Right cardiac atrium (tissue), 5 donors: ENCODE results near the gene KDM2B. TPM values are rescaled to one million over a fixed set of nuclear protein-coding genes. Genes with fewer than 3 reads are reported as not detected.

Experiments
- ATAC-seq, 2 donors: fragments of 200-7000 bp; cut with Tn5 transposase; one replicate each; pipeline versions ENCODE4 v1.8.0 to v1.9.1; 2020; ENCODE audit warnings: moderate library complexity in 2 of 2, mild to moderate bottlenecking in 1 of 2
- DNase-seq, 3 donors: peaks; one replicate each; pipeline ENCODE4 v3.0.0-alpha.2; 2020
- H3K27ac ChIP-seq: one replicate; pipeline ENCODE4 v1.5.1; 2013; ENCODE audit warnings: mild to moderate bottlenecking, low read length, control low read depth, moderate library complexity
- H3K27me3 ChIP-seq: one replicate; pipeline ENCODE4 v1.6.1; 2013; ENCODE audit not compliant: control insufficient read depth, insufficient read depth
- H3K4me1 ChIP-seq: one replicate; pipeline ENCODE4 v1.6.1; 2013; ENCODE audit warnings: low read length; ENCODE audit not compliant: control insufficient read depth, insufficient read depth
- H3K4me3 ChIP-seq: one replicate; pipeline ENCODE4 v1.5.1; 2013; ENCODE audit warnings: low read length, control low read depth
- H3K9me3 ChIP-seq: one replicate; pipeline ENCODE4 v1.6.1; 2013; ENCODE audit warnings: low read length; ENCODE audit not compliant: control insufficient read depth
- WGBS: extraction: QIAGEN DNeasy Blood & Tissue Kit; methylation state at CpG from one replicate; pipeline ENCODE4 v1.1.7; 2013; 5-methylcytosine and 5-hydroxymethylcytosine counted together
- intact Hi-C, 4 donors: fragments of 100-400 bp; cut with DNase I; formaldehyde crosslinking; loops; one replicate each; pipeline versions ENCODE4 v1.11.0 to v1.14.0; 2022 to 2023
- polyA plus RNA-seq: library from polyadenylated mRNA; stranded (reverse); fragments of 200-250 nt; gene quantifications from one replicate; pipeline ENCODE4 v1.2.3, GENCODE V29; 2013
- total RNA-seq, 4 donors: library from RNA; stranded (reverse); fragmentation: NEBNext Ultra II Directional; extraction: Animal tissue kit (Norgen Biotek cat#: 25700); gene quantifications; one replicate each; pipeline ENCODE4 v1.2.1, GENCODE V29; 2021
- donor health status: healthy with polysubstance abuse.
- donor health status: DM: no; HTN: yes; CAD: no.
- donor health status: DM: no; HTN: no; CAD: no.
- donor health status: DM: no; HTN: yes; CAD: no; lungs with severe emphysema.
- donor health status: DM: yes; HTN: yes; CAD: no.

KDM2B gene
- total and polyA plus RNA-seq, 5 donors: 6.1 to 16.0 (median 13.0) TPM

- ATAC-seq (no peak), DNase-seq (peak in 1 of 3 donors; percentile 19)
- no peak overlapping the region for H3K27ac ChIP-seq
- no peaks in the 10 kb centered on the region for H3K4me1 ChIP-seq
- 75% methylated on average over 16 of the region's 16 CpGs for WGBS
- H3K27me3 ChIP-seq: no peaks in the 10 kb centered on the region
- H3K4me3 ChIP-seq: no peak overlapping the region
- H3K9me3 ChIP-seq: no peaks in the 10 kb centered on the region
- intact Hi-C loops: no loop called here
Measured at GRCh38 chr12:121524196-121524916, 56.5 kb downstream of the KDM2B start.

GRCh38 chr12:121523741-121524140 is 57.1 kb downstream of the KDM2B start:
- peak in 1 of 3 donors; percentile 9 for DNase-seq
- H3K27me3 ChIP-seq: no peaks in the 10 kb centered on the region
- 82% methylated on average over 16 of the region's 16 CpGs for WGBS
- H3K27ac ChIP-seq: no peak overlapping the region
- no peak overlapping the region for H3K4me3 ChIP-seq
- no peak for ATAC-seq
- H3K9me3 ChIP-seq: no peaks in the 10 kb centered on the region
- intact Hi-C loops: no loop called here
- no peaks in the 10 kb centered on the region for H3K4me1 ChIP-seq

GRCh38 chr12:121522971-121523370 is 57.9 kb downstream of the KDM2B start:
- intact Hi-C loops: no loop called here
- WGBS: 66% methylated on average over 11 of the region's 11 CpGs
- H3K4me3 ChIP-seq: no peak overlapping the region
- no peaks in the 10 kb centered on the region for H3K4me1 ChIP-seq
- H3K9me3 ChIP-seq: no peaks in the 10 kb centered on the region
- no peaks in the 10 kb centered on the region for H3K27me3 ChIP-seq
- DNase-seq: no peak
- no peak for ATAC-seq
- no peak overlapping the region for H3K27ac ChIP-seq

DNA sequence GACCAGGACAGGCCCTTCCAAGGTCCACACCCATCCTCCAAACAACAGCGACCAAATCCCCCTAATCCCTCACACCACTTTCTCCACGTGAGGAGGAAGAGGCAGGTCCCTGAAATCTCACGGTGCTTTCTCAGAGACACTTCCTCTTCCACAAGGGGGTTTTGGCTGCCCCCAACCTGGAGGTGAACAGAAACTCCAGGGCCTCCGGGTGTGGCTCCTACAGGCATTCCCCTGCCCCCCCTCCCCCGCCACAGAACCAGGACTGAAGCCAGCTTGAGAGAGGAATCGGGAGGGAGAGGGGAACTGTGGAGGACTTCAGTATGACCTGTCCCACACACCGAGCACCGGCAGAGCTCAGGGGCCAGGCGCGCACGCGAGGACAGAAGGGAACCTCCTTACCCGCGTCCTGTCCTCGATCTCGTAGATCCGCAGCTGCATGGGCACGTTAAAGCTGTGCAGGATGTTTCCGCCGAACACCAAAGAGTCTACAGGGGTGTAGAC is 60.2 kb downstream of the KDM2B start:
- H3K9me3 ChIP-seq: no peaks in the 10 kb centered on the region
- DNase-seq (peak in 1 of 3 donors; percentile 37), ATAC-seq (peak in 1 of 2 donors; percentile 31)
- 61% methylated on average over 20 of the region's 20 CpGs for WGBS
- H3K27me3 ChIP-seq: no peaks in the 10 kb centered on the region
- no peak overlapping the region for H3K4me3 ChIP-seq
- intact Hi-C loops: no loop called here
- no peak overlapping the region for H3K27ac ChIP-seq
- H3K4me1 ChIP-seq: no peaks in the 10 kb centered on the region

DNA sequence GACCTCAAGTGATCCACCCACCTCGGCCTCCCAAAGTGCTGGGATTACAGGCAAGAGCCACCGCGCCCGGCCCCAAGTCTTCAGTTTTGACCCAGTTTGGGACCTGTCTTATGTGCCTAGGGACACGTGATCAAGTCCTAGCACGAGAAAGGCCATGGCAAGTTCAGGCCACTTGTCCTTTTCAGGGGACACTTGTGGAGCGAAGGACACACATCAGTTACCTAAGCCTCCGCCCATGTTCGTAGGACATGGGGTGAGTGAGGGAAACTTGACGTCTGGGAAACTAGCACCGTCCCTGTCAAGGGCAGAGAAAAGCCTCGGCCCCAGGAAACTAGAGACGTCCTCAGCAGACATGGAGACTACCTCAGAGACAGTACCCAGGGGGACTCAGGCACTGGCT is 60.7 kb downstream of the KDM2B start:
- Histone ChIP-seq H3K27ac (no peak overlapping the region), H3K27me3 (no peaks in the 10 kb centered on the region), H3K9me3 (no peaks in the 10 kb centered on the region), H3K4me3 (no peak overlapping the region), H3K4me1 (no peaks in the 10 kb centered on the region)
- intact Hi-C loops: no loop called here
- 88% methylated on average over 13 of the region's 13 CpGs for WGBS
- DNase-seq (peak in 1 of 3 donors; percentile 16), ATAC-seq (no peak)

DNA sequence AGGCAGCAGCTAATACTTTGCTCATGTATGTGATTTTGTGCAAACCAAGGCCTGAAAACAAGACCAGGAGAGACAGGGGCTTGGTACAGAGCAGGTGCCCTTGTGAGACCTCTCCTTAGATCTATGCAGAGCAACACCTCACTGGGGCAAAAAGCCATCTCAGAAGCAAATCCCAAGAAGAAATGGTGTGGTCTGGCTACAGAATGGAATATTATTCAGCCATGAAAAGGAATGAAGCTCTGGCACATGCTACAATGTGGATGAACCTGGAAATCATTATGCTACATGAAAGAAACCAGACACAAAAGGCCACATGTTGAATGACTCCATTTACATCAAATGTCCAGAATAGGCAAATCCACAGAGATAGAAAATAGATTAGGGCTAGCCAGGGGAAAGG is 61.6 kb downstream of the KDM2B start:
- Histone ChIP-seq H3K9me3 (no peaks in the 10 kb centered on the region), H3K4me3 (no peak overlapping the region), H3K4me1 (no peaks in the 10 kb centered on the region), H3K27me3 (no peaks in the 10 kb centered on the region), H3K27ac (no peak overlapping the region)
- DNase-seq (no peak), ATAC-seq (no peak)
- intact Hi-C loops: no loop called here

GRCh38 chr12:121518656-121519055 is 62.2 kb downstream of the KDM2B start:
- intact Hi-C loops: no loop called here

DNA sequence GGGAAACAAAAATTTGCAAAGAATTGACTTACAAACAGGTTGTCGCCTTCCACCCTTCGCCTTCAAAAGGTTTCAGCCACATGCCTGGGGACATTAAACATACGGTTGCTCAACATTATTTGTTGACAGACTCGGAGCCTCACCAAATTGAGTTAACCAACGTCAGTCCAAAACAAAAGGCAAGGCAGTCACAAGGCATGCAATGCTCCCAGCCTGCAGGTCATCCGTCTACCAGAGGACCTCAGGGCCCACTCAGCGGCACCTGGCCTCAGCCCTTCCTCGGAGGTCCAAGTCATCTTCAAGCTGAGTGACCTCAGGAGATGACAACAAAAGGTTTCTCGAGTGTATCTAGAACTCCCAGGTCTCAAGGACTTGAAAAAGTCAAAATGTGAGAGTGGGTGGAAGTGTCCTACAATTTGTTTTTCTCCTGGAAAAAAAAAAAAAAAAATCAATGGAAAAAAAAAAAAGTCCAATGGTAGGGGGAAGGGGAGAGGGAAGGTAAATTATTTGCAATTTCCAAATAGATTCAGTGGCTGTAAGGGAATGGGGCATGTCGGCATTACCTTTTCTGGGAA is 64.3 kb downstream of the KDM2B start:
- no peaks in the 10 kb centered on the region for H3K27me3 ChIP-seq
- H3K4me3 ChIP-seq: no peak overlapping the region
- no peak for ATAC-seq
- H3K27ac ChIP-seq: no peak overlapping the region
- 95% methylated on average over 10 of the region's 10 CpGs for WGBS
- H3K9me3 ChIP-seq: no peaks in the 10 kb centered on the region
- DNase-seq: peak in 1 of 3 donors; percentile 4
- intact Hi-C loops: no loop called here
- H3K4me1 ChIP-seq: no peaks in the 10 kb centered on the region

More at GRCh38 chr12:121518656-121519055, 62.2 kb downstream of the KDM2B start:
- 87% methylated on average over 10 of the region's 10 CpGs for WGBS
- no peaks in the 10 kb centered on the region for H3K4me1 ChIP-seq
- ATAC-seq (no peak), DNase-seq (peak in 1 of 3 donors; percentile 12)
- no peak overlapping the region for H3K4me3 ChIP-seq
- H3K9me3 ChIP-seq: no peaks in the 10 kb centered on the region
- no peaks in the 10 kb centered on the region for H3K27me3 ChIP-seq
- H3K27ac ChIP-seq: no peak overlapping the region

DNA sequence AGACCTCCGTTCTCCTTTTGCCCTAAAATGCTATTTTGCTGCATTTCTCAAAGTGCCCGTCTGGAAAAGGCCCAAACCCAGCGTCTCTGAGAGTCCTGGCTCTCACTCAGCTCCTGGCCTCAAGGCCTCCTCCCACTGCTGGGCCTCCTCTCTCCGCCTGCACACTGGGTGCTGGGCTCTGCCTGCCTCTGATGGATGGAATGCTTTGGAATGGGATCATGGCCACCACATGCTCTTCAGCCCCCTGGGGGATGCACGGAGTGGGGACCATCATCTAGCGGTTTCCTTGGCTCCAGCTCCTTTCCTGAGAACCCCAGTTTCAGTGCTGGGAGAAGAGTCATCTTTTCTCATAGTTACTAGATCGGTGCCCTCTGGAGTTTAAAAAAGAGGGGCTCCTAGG is 65.2 kb downstream of the KDM2B start:
- no peaks in the 10 kb centered on the region for H3K27me3 ChIP-seq
- no peak for ATAC-seq
- WGBS: 84% methylated on average over 7 of the region's 7 CpGs
- intact Hi-C loops: no loop called here
- no peak overlapping the region for H3K4me3 ChIP-seq
- no peak for DNase-seq
- H3K27ac ChIP-seq: no peak overlapping the region
- H3K9me3 ChIP-seq: no peaks in the 10 kb centered on the region
- H3K4me1 ChIP-seq: no peaks in the 10 kb centered on the region

- DNase-seq (no peak), ATAC-seq (no peak)
- no peak overlapping the region for H3K4me3 ChIP-seq
- no peaks in the 10 kb centered on the region for H3K27me3 ChIP-seq
- no peak overlapping the region for H3K27ac ChIP-seq
- WGBS: 74% methylated on average over 16 of the region's 16 CpGs
- H3K9me3 ChIP-seq: no peaks in the 10 kb centered on the region
- intact Hi-C loops: no loop called here
- H3K4me1 ChIP-seq: no peaks in the 10 kb centered on the region
Measured at GRCh38 chr12:121514184-121514742, 66.6 kb downstream of the KDM2B start.

GRCh38 chr12:121513464-121514183 is 67.2 kb downstream of the KDM2B start:
- ATAC-seq: peak; percentile 44 to 67

More at GRCh38 chr12:121513464-121514183, 67.2 kb downstream of the KDM2B start:
- no peak for DNase-seq
- Histone ChIP-seq H3K27ac (no peak overlapping the region), H3K9me3 (no peaks in the 10 kb centered on the region), H3K4me3 (no peak overlapping the region), H3K4me1 (no peaks in the 10 kb centered on the region), H3K27me3 (no peaks in the 10 kb centered on the region)
- 82% methylated on average over 17 of the region's 17 CpGs for WGBS
- intact Hi-C loops: no loop called here
